DMS53 treated with DMSO at 0.1 percent for 48 hours (cell line): ENCODE results near the gene SMCO2.

ENCODE experiments used
- DNase-seq: peaks from one replicate; lab custom pipeline; 2025; ENCODE audit not compliant: unreplicated experiment; lab: John Stamatoyannopoulos, UW

SMCO2 gene

GRCh38 chr12:27498149-27498548 lies 51.6 kb downstream of the SMCO2 start:
- no peak for DNase-seq

- DNase-seq: no peak
Measured at GRCh38 chr12:27498761-27499160, 52.2 kb downstream of the SMCO2 start.

- no peak for DNase-seq
Measured at GRCh38 chr12:27499377-27499776, 52.8 kb downstream of the SMCO2 start.

GRCh38 chr12:27500546-27500945 lies 54.0 kb downstream of the SMCO2 start:
- DNase-seq: no peak

DNA sequence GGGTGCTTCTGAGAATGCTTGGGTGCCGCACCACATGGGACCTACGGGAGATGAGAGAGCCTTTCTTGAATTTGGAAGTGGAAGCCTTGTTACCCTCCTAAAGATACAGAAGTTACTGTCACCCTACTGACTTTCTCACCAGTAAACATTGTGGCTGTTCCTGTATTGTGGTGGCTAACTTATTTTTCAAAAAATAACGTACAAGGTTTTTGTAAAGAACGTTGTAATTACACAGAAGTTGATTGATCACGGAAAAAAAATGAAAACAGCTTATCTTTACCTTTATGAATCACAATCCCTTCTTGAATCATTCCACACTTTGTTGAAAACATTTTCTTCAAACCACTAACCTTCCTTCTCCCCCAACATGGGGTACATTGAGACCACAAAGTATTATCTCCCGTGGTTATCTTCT lies 55.5 kb downstream of the SMCO2 start:
- no peak for DNase-seq

DNA sequence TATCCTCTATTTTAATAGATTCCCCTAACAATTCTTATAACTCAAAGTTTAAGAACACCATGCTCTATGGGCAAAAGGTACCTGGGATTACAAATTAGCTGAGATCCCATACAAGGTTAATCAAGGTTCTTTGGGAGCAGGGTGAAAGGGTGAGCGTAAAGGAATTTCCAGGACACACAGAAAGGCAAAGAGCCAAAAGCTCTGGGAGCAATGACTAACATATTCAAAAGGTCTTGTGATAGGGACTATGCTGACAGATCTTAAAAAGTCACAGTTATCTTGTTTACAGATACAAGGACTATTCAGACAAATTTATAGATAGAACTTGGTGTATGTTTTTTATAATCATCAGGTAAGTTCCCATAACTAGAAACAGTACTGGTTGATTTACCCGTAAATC lies 58.0 kb downstream of the SMCO2 start:
- no peak for DNase-seq

- no peak for DNase-seq
Measured at GRCh38 chr12:27505109-27505508, 58.6 kb downstream of the SMCO2 start.

DNA sequence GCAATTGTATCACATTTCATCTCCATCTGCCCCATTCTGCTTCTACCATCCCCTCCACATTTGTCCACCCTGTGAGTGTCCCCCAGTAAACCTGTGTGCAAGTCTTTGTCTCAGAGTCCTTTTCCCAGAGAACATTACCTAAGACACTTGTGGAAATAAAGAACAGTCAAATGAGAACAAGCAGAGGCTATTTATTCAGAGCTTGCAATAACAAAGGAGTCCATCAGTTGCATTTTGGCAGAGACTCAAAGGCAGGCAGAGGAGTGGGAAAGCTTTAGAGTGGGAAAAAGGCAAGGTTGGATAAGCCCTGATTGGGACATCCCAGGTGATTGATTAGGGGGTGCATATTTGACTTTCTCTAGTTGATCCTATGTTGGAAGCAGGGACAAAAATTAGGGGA lies 59.2 kb downstream of the SMCO2 start:
- no peak for DNase-seq

DNA sequence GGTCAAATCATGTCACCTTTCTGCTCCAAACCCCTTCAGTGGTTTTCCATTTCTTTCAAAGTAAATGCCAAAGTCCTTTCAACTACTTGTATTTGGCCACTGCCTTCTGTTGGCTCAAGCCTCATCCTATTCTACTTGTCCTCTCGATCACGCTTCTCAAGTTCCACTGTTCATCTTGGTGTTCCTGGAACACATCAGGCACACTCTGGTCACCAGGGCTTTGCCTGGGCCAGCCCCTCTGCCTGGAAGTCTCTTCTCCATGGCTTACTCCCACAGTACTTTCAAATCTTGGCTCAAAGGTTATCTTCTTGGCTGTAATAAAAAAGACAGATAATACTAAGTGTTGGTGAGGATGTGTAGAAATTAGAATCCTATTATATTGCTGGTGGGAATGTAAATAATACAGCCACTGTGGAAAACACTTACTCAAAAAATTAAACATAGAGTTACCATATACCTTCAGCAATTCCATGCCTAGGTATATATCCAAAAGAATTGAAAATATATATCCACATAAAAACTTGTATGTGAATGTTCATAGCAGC lies 60.2 kb downstream of the SMCO2 start:
- no peak for DNase-seq

DNA sequence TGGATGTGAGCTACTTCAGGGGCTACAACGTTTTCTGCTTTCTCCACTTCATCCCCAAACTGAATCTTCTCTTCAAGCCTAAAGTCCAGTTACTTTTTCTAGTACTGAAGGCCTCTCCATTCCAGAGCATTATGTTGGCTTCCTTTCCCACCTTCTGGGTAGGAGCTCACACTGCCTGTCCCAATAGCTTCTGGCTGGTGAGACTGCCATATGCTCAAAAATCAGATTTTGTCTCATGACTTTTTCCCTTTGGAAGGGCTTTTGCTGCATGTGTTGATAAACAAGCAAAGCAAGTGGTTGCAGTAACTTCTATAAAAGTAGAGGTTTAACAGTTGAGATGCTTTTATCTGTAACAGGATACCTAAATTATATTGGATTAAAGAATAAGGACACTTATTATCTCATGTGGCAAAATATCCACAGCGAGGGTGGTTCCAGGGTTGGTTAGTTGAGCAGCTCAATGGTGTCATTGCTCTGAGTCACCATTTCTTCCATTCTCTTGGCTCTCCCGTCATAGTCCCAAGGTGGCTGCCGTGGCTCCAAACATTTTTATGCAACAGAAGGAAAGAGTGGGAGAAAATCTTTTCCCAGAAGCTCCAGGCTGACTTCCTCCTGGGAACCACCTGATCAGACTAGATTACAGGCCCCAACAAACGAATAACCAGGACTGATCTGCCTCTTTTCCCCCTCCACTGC lies 62.3 kb downstream of the SMCO2 start:
- DNase-seq: no peak

GRCh38 chr12:27511031-27511722 lies 64.6 kb downstream of the SMCO2 start:
- no peak for DNase-seq

DNA sequence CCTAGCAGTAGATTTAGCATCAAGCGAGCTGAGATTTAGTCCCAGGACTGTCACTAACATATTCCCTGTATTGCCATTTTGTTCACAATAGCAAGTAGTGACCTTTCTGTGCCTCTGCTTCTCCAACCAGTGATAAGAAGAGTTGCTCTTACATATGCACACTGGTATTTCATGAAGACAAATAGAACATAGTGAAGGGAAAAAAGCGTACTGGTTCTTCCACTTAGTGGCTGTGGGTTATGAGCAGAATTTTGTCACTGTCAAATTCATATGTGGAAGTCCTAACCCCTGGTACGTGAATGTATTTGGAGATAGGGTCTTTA lies 65.1 kb downstream of the SMCO2 start:
- no peak for DNase-seq

- DNase-seq: no peak
Measured at GRCh38 chr12:27513155-27513824, 66.8 kb downstream of the SMCO2 start.

- DNase-seq: no peak
Measured at GRCh38 chr12:27515671-27516070, 69.1 kb downstream of the SMCO2 start.

GRCh38 chr12:27516625-27517024 lies 70.1 kb downstream of the SMCO2 start:
- DNase-seq: no peak

- no peak for DNase-seq
Measured at GRCh38 chr12:27517546-27517945, 71.0 kb downstream of the SMCO2 start.

DNA sequence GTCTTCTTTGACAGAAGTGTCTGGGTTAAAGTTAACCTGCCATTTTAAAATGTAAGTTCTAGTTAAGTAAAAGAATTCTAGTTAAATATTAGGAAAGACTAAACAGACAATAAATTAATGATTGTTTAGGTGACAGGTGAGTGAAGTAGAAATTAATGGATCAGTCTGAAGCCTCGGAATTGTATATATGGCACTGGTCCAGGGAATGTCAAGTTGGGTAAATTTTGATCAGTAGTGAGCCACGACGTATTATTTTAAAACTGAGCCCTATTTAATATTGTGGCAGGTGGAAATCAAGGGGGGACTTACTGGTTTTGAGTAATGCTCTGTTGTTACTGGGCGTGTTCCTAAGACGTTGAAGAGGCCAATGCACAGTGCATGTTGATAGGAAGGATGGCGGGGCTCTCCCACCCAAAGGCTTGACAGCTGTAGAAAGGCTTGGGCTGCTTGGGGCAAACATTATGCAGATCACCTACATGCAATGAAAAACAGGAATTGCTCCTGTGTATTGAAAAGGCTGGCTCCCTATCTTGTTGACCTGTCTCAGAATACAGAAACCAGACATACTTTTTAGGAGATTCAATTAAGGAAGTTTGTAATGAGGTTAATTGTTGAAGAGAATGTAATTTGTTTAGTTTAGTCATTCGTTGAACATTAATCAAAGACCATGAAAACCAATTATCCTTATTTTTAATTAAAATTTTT lies 71.6 kb downstream of the SMCO2 start:
- no peak for DNase-seq

- DNase-seq: peak; percentile 26
Measured at GRCh38 chr12:27521066-27521465, 74.5 kb downstream of the SMCO2 start.

DNA sequence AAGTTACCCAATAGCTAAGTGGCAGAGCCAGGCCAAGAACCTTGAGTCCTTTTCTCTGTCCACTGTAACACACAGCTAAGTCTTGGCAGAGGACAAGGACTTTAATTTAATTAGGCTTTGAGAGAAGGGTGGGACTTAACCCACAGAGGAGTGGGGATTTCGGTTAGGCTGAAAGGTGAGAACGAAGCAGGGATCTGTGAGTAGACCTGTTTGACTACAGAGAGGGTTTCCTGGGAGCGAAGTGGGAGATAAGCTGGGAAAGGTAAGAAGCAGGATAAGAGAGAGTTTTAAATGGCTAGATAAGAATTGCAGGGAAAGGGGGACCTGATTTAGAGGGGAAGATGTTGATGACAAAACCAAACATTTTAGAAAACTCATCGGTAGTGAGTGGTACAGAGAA lies 75.4 kb downstream of the SMCO2 start:
- no peak for DNase-seq

DNA sequence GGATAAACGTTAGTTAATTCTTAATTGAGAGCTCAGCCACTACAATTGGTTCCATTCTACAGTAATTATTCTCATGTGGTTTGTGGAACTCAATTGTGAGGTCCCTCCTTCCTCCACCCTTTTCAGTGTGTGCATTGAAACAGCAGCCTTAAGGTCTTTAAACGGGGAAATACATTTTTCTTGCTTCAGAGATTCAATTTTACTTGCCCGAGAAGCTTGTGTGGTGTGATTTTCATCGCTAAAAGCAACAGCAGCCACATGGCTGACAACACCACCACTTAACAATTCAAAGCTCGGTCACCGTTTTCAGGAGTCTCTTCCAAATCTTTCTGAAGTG lies 76.7 kb downstream of the SMCO2 start:
- no peak for DNase-seq

GRCh38 chr12:27523642-27524493 lies 77.3 kb downstream of the SMCO2 start, which contains the start of gene PPFIBP1:
Gene PPFIBP1, plus strand, starts transcription at chr12:27524206. Its CDS starts 109,191 bp downstream, at chr12:27633397.
- peak; percentile 99 for DNase-seq
